GM18511 (cell line): ENCODE results near the gene EIPR1.

Experiments
- ATAC-seq: cut with Tn5 transposase; IDR thresholded peaks from one replicate; pipeline ENCODE4 v1.9.1; 2021; ENCODE audit warnings: mild to moderate bottlenecking, moderate library complexity; ENCODE audit not compliant: unreplicated experiment

EIPR1 gene

DNA sequence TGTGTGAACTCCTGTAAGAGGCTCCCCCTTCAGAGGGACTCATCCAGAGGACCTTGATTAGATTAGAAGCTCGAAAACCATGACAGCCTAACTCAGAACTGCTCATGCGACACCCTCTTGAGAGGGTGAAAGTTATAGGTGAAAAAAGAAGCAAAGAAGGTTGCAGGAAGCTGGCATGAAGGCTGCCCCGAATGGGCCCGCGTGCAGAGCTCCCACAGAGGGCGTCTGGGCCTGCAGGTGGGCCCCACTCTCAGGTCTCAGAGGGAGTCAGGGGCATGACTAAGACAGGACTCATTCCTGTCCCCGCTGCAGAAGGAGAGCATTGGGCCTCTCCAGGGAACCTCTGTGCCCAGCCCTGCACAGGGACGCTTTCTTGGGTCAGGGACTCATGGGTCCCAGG lies 235.4 kb downstream of the EIPR1 start:
- ATAC-seq = peak; percentile 64

GRCh38 chr2:3141696-3142095 lies 235.9 kb downstream of the EIPR1 start:
- no peak for ATAC-seq

DNA sequence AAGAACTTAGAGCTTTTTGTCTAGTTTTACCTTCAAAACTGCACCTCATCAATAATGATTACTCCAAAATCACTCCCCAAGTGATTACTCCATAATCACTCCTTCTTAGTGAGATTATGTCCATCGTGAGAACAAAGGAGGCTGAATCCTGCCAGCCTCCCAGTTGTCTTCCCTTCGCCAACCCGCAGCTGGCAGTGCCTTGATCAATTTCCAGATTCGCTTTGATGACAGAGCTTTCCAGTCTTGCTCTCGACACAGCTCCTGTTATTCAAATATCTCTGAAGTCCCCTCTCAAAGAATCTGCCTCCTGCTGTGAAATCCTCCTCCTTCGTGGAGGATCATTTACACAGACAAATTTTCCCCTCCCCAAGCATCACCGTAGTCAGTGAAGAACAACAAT lies 237.7 kb downstream of the EIPR1 start:
- ATAC-seq = no peak
